DMS153 treated with DMSO at 0.1 percent for 48 hours (cell line): ENCODE data around the gene EEF1A2.

Experiments used
- DNase-seq: peaks from one replicate; lab custom pipeline; 2025; ENCODE audit not compliant: unreplicated experiment; lab: John Stamatoyannopoulos, UW

EEF1A2 gene

GRCh38 chr20:63498960-63499337 lies at the start of gene EEF1A2:
Gene EEF1A2 (minus strand): TSS chr20:63499083. CDS start chr20:63497763, 1,320 bp downstream.
- no peak for DNase-seq

DNA sequence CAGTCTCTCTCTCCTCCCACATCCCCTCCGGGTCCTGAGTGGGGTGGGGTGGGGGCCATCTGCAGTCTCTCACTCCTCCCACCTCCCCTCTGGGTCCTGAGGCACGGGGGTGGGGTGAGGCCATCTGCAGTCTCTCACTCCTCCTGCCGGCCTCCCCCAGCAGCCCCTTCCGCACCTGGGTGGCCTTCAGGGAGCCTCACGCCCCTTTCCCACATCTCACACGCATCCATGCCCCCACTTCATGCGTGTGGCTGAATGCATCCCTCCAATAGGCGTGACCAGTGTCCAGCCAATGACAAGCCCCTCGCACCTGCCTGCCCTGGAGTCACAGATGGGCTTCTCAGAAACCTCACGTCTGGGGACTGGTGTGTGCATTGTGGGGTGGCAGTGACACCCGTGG lies 49.7 kb upstream of the EEF1A2 start:
- DNase-seq: no peak

GRCh38 chr20:63547725-63548480 lies 49.0 kb upstream of the EEF1A2 start, which contains the start of gene SRMS:
Gene SRMS (minus strand): TSS chr20:63547749. CDS start chr20:63547463, 286 bp downstream.
- DNase-seq: no peak

- no peak for DNase-seq
Observed at GRCh38 chr20:63546956-63547724, 48.3 kb upstream of the EEF1A2 start.

DNA sequence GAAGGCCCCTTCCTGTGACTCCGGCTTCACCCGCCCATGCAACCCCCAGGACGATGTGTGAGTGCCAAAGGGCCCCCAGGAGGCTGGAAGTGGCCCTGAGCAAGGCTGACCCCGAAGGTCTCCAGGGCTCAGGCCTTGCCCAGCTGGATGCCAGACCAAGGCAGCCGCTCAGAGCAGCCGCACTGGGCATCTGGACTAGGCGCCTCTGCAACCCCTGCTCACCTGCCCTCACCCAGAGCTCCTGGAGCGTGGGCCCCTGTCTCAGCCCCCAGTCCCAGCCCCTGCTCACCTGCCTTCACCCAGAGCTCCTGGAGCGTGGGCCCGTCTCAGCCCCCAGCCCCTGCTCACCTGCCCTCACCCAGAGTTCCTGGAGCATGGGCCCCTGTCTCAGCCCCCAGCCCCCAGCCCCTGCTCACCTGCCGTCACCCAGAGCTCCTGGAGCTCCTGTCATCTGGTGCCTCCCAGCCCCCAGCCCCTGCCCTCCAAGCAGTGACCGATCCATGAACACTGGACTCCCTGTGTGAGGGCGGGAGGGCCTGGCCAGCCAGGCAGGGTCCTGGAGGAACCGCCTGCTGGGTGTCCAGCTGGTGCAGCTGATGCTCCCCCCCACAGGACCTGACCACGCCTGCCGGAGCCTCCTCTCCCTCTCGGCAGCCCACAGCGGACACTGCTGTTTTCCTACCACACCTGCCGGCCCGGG lies 47.5 kb upstream of the EEF1A2 start:
- no peak for DNase-seq

DNA sequence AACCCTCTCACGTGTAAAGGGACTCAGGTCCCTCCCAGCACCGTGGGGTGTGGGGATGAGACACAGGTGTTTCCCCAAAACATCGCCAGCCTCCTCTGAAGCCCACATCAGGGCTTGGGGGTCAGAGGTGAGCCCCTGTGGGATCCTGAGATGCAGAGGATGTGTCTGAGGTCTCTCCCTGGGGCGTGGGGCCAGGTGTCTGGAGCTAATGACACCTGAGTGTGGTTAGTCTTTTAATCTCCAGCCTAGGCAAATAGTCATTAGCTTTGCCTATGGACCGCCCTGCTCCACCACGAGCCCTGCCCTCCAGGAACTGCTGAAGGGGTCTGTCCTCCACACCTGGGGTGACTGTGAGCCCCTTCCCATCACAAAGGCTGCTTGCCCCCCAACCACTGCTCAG lies 46.9 kb upstream of the EEF1A2 start:
- DNase-seq: no peak

GRCh38 chr20:63544958-63545516 lies 46.2 kb upstream of the EEF1A2 start:
- DNase-seq: no peak

DNA sequence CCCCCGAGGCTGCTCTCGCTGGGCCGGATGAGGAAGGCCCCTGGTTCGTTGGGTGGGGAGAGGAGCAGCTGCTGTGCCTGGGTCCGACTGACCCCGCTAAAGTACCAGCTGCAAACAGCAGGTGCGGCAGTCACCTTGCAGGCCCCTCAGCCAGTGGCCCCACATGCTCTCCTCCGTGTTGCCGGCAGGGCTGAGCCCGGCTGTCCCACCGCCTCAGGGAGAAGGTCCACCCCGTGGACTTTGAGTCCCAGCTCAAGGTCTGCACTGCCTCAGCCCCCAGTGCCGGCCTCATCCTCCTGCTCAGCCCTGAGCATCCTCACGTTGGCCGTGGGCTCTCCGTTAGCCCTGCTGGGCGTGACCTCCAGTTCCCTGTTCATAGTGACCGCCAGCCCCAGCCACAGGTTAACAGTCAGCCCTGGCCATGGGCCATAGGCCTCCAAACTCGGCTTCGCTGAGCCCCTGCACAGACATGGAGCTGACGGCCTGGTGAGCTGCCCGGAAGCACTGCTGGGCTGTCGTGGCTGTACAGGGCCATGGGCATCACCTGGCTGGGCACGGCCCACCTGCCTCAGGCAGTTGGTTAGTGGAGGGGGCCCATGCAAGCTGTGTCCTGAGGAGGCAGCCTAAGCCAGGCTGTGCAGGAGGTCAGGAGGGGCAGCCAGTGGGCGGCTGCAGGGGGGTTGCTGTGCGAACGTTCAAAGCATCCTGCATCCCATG lies 45.5 kb upstream of the EEF1A2 start:
- no peak for DNase-seq

DNA sequence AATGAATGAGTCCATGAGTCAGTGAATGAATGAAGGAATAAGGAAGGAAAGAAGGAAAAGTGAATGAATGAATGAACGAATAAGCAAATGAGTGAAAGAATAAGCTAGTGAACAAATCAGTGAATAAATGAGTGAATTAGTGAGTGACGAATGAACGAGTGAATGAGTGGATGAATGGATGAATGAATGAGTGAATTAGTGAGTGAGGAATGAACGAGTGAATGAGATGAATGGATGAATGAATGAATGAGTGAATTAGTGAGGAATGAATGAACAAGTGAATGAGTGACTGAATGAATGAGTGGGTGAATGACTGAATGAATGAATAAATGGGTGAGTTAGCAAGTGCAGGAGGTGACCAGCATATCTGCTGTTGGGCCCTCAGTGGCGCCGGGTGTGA lies 44.9 kb upstream of the EEF1A2 start:
- DNase-seq: no peak

- no peak for DNase-seq
Observed at GRCh38 chr20:63543131-63543530, 44.2 kb upstream of the EEF1A2 start.

DNA sequence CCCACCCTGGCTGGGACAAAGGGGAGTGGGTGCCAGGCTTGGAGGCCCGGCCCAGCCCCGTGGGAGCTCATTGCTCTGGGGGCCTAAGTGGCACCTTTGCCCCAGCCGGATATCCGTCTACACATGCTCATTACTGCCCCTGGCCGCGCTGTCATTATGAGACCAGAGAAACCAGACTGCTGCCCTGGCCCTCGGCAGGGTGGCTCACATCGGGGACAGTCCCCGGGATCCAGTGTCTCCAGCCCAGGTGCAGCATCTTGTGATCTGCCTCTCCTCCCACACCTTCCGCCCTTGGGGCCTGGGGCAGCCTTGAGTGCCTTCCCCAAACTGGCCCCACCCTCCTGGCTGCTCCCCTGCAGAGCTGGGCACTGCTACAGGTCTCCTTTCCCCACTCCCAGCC lies 43.8 kb upstream of the EEF1A2 start:
- no peak for DNase-seq

- peak; percentile 18 for DNase-seq
Observed at GRCh38 chr20:63542031-63542559, 43.2 kb upstream of the EEF1A2 start.

DNA sequence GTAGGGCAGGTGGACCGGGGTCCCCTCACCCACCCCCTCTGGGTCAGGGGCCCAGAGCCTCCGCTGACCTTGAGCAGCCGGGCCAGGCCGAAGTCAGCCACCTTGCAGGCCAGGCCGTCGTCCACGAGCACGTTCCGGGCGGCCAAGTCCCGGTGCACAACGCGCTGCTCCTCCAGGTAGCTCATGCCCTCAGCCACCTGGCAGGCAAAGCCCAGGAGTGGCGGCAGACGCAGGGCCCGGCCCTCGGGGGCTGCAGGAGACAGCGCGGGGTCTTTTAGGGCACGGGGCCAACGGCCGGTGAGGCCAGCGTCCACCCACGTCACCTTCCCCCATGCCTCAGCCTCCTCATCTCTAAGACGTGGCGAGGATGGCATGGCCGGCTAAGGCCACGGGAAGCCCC lies 42.5 kb upstream of the EEF1A2 start:
- DNase-seq: no peak

GRCh38 chr20:63540417-63541186 lies 41.7 kb upstream of the EEF1A2 start:
- DNase-seq: no peak

- no peak for DNase-seq
Observed at GRCh38 chr20:63539441-63540370, 40.8 kb upstream of the EEF1A2 start.

GRCh38 chr20:63539092-63539430 lies 40.2 kb upstream of the EEF1A2 start:
- no peak for DNase-seq

DNA sequence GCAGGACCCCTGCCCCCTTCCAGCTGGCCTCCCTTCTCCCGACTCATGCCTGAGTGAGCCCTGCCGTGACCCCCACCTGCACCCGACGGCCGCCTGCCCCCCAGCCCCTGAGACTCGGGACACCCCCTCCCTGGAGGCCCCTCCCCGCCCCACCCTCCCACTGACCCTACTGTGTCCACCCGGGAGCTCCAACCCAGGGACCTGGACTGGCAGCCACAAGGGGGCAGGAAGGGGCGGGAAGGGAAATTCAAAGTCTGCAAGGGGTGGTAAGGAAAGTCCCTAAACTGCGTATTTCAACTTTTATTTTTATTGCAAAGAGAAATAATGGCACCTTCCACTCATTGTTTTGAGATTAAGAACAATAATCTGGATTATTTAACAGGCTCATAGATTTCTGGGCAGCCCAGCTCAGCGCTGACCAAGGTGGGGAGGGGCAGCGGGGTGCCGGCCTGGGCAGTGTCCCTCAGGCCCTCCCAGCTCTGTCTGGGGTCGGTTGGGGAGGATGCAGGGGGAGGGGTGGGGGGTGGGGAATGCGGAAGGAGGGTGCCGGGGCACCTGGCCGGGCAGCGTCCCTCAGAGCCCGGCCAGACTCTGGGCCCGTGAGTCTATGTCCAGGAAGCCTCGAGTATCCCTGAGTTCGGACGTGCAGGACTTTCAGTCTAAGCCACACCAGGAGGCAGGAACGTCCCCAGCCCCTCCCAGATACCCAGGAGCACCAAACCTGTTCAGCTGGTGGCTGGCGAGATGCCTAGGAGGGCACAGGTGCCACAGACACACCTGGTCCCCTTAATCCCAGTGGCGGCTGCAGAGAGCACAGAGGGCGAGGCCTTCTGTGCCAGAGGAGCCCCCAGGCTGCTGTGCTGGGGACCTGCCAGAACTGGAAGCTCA lies 39.6 kb upstream of the EEF1A2 start:
- peak; percentile 53 for DNase-seq
